HG02840 (cell line): ENCODE measurements around the gene TTC33.

ENCODE experiments used
- ATAC-seq: cut with Tn5 transposase; IDR thresholded peaks from one replicate; pipeline ENCODE4 v1.9.1; 2021; ENCODE audit warnings: mild to moderate bottlenecking, moderate library complexity, moderate number of reproducible peaks; ENCODE audit not compliant: unreplicated experiment, low FRiP score

Gene TTC33

GRCh38 chr5:40549616-40550015, 206.1 kb downstream of the TTC33 start:
- no peak for ATAC-seq

GRCh38 chr5:40547994-40548575, 207.7 kb downstream of the TTC33 start:
- ATAC-seq: no peak

GRCh38 chr5:40547557-40547956, 208.2 kb downstream of the TTC33 start:
- ATAC-seq: no peak

- ATAC-seq: no peak
These were observed 215.5 kb downstream of the TTC33 start for GRCh38 chr5:40540301-40540700.

- ATAC-seq: no peak
These were observed 231.1 kb downstream of the TTC33 start for GRCh38 chr5:40524677-40525076.

- no peak for ATAC-seq
These were observed 233.8 kb downstream of the TTC33 start for GRCh38 chr5:40521925-40522324.

- ATAC-seq: no peak
These were observed 234.5 kb downstream of the TTC33 start for GRCh38 chr5:40521108-40521785.

- ATAC-seq: no peak
These were observed 237.3 kb downstream of the TTC33 start for GRCh38 chr5:40518485-40518917.

GRCh38 chr5:40515476-40515875, 240.3 kb downstream of the TTC33 start:
- ATAC-seq: no peak

GRCh38 chr5:40514976-40515375, 240.8 kb downstream of the TTC33 start:
- ATAC-seq: no peak

- ATAC-seq: no peak
These were observed 244.0 kb downstream of the TTC33 start for GRCh38 chr5:40511801-40512200.

- no peak for ATAC-seq
These were observed 248.7 kb downstream of the TTC33 start for GRCh38 chr5:40507095-40507494.

GRCh38 chr5:40505031-40505430, 250.7 kb downstream of the TTC33 start:
- ATAC-seq: no peak

- no peak for ATAC-seq
These were observed 252.3 kb downstream of the TTC33 start for GRCh38 chr5:40503439-40503838.

- ATAC-seq: no peak
These were observed 253.0 kb downstream of the TTC33 start for GRCh38 chr5:40502736-40503135.

GRCh38 chr5:40501711-40502444, 253.9 kb downstream of the TTC33 start:
- ATAC-seq: no peak

GRCh38 chr5:40499518-40500273, 256.1 kb downstream of the TTC33 start:
- ATAC-seq: no peak

- ATAC-seq: no peak
These were observed 256.8 kb downstream of the TTC33 start for GRCh38 chr5:40499007-40499406.

- no peak for ATAC-seq
These were observed 258.2 kb downstream of the TTC33 start for GRCh38 chr5:40497573-40497972.

- no peak for ATAC-seq
These were observed 260.5 kb downstream of the TTC33 start for GRCh38 chr5:40495237-40495635.

GRCh38 chr5:40494631-40495236, 261.0 kb downstream of the TTC33 start:
- no peak for ATAC-seq
